ENCODE results near the gene NINL.
"Not testable (repeated sequence)": the region's sequence is repeated elsewhere in the genome, so short reads cannot be mapped to it uniquely, and the experiment has no call there.

NINL gene

DNA sequence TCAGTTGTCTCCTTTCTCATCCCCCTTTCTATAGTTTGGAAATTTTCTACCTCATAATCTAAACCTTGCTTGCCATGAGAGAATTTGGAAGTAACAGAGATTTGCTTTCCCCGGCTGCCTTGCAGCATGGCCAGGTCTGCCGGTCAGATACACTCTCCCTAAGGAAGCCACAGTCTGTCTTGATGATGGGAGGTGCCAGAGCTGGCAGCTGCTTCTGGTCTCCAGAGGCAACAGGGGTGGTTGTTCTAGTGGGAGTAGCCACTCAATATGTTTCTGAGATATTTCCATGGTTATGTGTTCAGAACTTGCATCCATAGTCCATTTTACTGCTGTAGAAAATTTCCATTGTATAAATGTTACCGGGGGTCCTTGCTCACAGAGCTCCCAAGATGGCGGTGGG, 5.4 kb upstream of the NINL start:
- H3K36me3 ChIP-seq (ENCODE audit: control insufficient read depth, insufficient read depth, low read length); H3K9me3 ChIP-seq (ENCODE audit: control insufficient read depth, low read length); H3K4me1 ChIP-seq (ENCODE audit: control insufficient read depth, insufficient read depth, low read length, poor library complexity, severe bottlenecking); H3K4me3 ChIP-seq (ENCODE audit: extremely low read depth, insufficient read depth, low read length, poor library complexity, severe bottlenecking); H3K27ac ChIP-seq (ENCODE audit: low read depth, low read length, severe bottlenecking): not testable (repeated sequence)
- 92 to 100% methylated on average over 3 to 4 of the region's 4 CpGs for WGBS, 2 experiments (ENCODE audit: insufficient coverage in 2 of 2)

DNA sequence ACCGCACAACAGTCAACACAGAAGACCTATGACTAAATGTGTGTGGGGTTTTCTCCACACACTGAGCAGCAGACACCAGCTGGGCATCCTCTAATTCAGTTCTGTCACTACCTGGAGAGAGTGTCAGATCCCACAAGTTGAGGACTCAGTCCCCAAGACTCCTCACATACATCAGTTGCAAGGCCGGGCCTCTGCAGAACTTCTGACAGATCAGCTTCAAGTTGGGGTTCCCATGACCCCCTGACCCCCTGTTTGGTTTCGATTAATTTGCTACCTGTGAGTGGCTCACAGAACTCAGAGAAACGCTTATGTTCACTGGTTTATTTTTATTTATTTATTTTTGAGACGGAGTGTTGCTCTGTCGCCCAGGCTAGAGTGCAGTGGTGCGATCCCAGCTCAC, 3.2 kb upstream of the NINL start:
- no peaks in the 10 kb centered on the region for H3K9me3 ChIP-seq (ENCODE audit: control insufficient read depth, low read length)
- no peak overlapping the region for H3K27ac ChIP-seq (ENCODE audit: low read depth, low read length, severe bottlenecking)
- no peak overlapping the region for H3K4me3 ChIP-seq (ENCODE audit: extremely low read depth, insufficient read depth, low read length, poor library complexity, severe bottlenecking)
- H3K4me1 ChIP-seq (ENCODE audit: control insufficient read depth, insufficient read depth, low read length, poor library complexity, severe bottlenecking), result no peaks in the 10 kb centered on the region
- H3K36me3 ChIP-seq (ENCODE audit: control insufficient read depth, insufficient read depth, low read length), result no peaks in the 10 kb centered on the region
- 85 to 89% methylated on average over 6 of the region's 7 CpGs for WGBS, 2 experiments (ENCODE audit: insufficient coverage in 2 of 2)

- Histone ChIP-seq H3K36me3 (ENCODE audit: control insufficient read depth, insufficient read depth, low read length) (no peaks in the 10 kb centered on the region), H3K27ac (ENCODE audit: low read depth, low read length, severe bottlenecking) (no peak overlapping the region), H3K4me1 (ENCODE audit: control insufficient read depth, insufficient read depth, low read length, poor library complexity, severe bottlenecking) (no peaks in the 10 kb centered on the region), H3K4me3 (ENCODE audit: extremely low read depth, insufficient read depth, low read length, poor library complexity, severe bottlenecking) (no peak overlapping the region), H3K9me3 (ENCODE audit: control insufficient read depth, low read length) (no peaks in the 10 kb centered on the region)
- WGBS, 2 experiments (ENCODE audit: insufficient coverage in 2 of 2), result 87 to 88% methylated on average over 5 of the region's 5 CpGs
Measured at GRCh38 chr20:25587536-25587935, 2.2 kb upstream of the NINL start.

DNA sequence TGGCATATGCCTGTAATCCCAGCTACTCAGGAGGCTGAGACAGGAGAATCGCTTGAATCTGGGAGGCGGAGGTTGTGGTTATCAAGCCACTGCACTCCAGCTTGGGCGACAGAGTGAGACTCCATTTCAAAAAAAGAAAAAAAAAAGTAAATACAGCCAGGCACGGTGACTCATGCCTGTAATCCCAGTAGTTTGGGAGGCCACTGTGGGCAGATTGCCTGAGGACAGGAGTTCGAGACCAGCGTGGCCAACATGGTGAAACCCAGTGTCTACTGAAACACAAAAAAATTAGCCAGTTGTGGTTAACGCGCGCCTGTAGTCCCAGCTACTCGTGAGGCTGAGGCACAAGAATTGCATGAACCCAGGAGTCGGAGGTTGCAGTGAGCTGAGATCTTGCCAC, 1.5 kb upstream of the NINL start:
- WGBS, 2 experiments (ENCODE audit: insufficient coverage in 2 of 2), result 94 to 95% methylated on average over 8 to 9 of the region's 11 CpGs
- Histone ChIP-seq H3K27ac (ENCODE audit: low read depth, low read length, severe bottlenecking) (no peak overlapping the region), H3K4me3 (ENCODE audit: extremely low read depth, insufficient read depth, low read length, poor library complexity, severe bottlenecking) (no peak overlapping the region), H3K4me1 (ENCODE audit: control insufficient read depth, insufficient read depth, low read length, poor library complexity, severe bottlenecking) (no peaks in the 10 kb centered on the region), H3K36me3 (ENCODE audit: control insufficient read depth, insufficient read depth, low read length) (no peaks in the 10 kb centered on the region), H3K9me3 (ENCODE audit: control insufficient read depth, low read length) (no peaks in the 10 kb centered on the region)

DNA sequence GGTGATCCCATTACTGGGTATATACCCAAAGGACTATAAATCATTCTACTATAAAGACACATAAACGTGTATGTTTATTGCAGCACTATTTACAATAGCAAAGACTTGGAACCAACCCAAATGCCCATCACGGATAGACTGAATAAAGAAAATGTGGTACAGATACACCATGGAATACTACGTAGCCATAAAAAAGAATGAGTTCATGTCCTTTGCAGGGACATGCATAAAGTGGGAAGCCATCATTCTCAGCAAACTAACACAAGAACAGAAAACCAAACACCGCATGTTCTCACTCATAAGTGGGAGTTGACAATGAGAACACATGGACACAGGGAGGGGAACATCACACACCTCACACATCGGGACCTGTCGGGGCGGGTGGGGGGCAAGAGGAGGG, 1.7 kb downstream of the NINL start:
- not testable (repeated sequence) for H3K4me1 ChIP-seq (ENCODE audit: control insufficient read depth, insufficient read depth, low read length, poor library complexity, severe bottlenecking); H3K9me3 ChIP-seq (ENCODE audit: control insufficient read depth, low read length); H3K27ac ChIP-seq (ENCODE audit: low read depth, low read length, severe bottlenecking)
- Histone ChIP-seq H3K36me3 (ENCODE audit: control insufficient read depth, insufficient read depth, low read length) (peaks cover 28% of the 10 kb centered on the region), H3K4me3 (ENCODE audit: extremely low read depth, insufficient read depth, low read length, poor library complexity, severe bottlenecking) (peak overlapping the region; percentile 70)
- 86 to 90% methylated on average over 2 to 3 of the region's 7 CpGs for WGBS, 2 experiments (ENCODE audit: insufficient coverage in 2 of 2)

DNA sequence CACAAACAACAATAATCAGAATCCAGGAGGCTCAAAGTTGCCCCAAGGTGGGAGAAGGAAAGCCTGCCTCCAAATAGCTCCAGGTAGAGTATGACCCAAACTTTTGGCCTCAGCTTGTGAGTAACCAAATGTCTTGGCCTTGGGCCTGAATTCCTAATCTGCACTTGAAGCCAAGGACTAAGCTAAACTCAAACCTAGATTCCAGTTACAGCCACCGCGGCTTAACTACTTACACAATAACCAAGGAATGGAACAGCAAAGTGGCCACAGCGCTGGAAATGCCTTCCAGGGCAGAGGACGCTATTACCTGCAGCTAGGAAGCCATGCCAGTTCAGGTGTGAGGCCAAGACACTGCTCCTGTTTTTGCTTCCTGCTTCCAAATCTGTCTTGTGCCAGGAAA, 4.6 kb downstream of the NINL start:
- 70 to 88% methylated on average over 2 to 4 of the region's 4 CpGs for WGBS, 2 experiments (ENCODE audit: insufficient coverage in 2 of 2)
- H3K4me3 ChIP-seq (ENCODE audit: extremely low read depth, insufficient read depth, low read length, poor library complexity, severe bottlenecking), result no peak overlapping the region
- peaks cover 48% of the 10 kb centered on the region for H3K36me3 ChIP-seq (ENCODE audit: control insufficient read depth, insufficient read depth, low read length)

GRCh38 chr20:25579081-25579770, 6.1 kb downstream of the NINL start:
- H3K9me3 ChIP-seq (ENCODE audit: control insufficient read depth, low read length), result no peaks in the 10 kb centered on the region
- peaks cover 50% of the 10 kb centered on the region for H3K36me3 ChIP-seq (ENCODE audit: control insufficient read depth, insufficient read depth, low read length)
- WGBS, 2 experiments (ENCODE audit: insufficient coverage in 2 of 2), result 61 to 68% methylated on average over 5 to 9 of the region's 11 CpGs
- no peak overlapping the region for H3K27ac ChIP-seq (ENCODE audit: low read depth, low read length, severe bottlenecking)
- H3K4me3 ChIP-seq (ENCODE audit: extremely low read depth, insufficient read depth, low read length, poor library complexity, severe bottlenecking), result no peak overlapping the region
- H3K4me1 ChIP-seq (ENCODE audit: control insufficient read depth, insufficient read depth, low read length, poor library complexity, severe bottlenecking), result peaks cover 6% of the 10 kb centered on the region

More for the DNA sequence above, 4.6 kb downstream of the NINL start:
- Histone ChIP-seq H3K27ac (ENCODE audit: low read depth, low read length, severe bottlenecking) (no peak overlapping the region), H3K9me3 (ENCODE audit: control insufficient read depth, low read length) (no peaks in the 10 kb centered on the region), H3K4me1 (ENCODE audit: control insufficient read depth, insufficient read depth, low read length, poor library complexity, severe bottlenecking) (peaks cover 6% of the 10 kb centered on the region)

- Histone ChIP-seq H3K9me3 (ENCODE audit: control insufficient read depth, low read length) (no peaks in the 10 kb centered on the region), H3K36me3 (ENCODE audit: control insufficient read depth, insufficient read depth, low read length) (peaks cover 58% of the 10 kb centered on the region), H3K4me1 (ENCODE audit: control insufficient read depth, insufficient read depth, low read length, poor library complexity, severe bottlenecking) (peaks cover 6% of the 10 kb centered on the region), H3K27ac (ENCODE audit: low read depth, low read length, severe bottlenecking) (no peak overlapping the region), H3K4me3 (ENCODE audit: extremely low read depth, insufficient read depth, low read length, poor library complexity, severe bottlenecking) (no peak overlapping the region)
- WGBS, 2 experiments (ENCODE audit: insufficient coverage in 2 of 2), result 91 to 95% methylated on average over 14 to 15 of the region's 16 CpGs
Measured at GRCh38 chr20:25576783-25577530, 8.4 kb downstream of the NINL start.

- peaks cover 51% of the 10 kb centered on the region for H3K36me3 ChIP-seq (ENCODE audit: control insufficient read depth, insufficient read depth, low read length)
- WGBS, 2 experiments (ENCODE audit: insufficient coverage in 2 of 2), result 100% methylated on average over 2 to 3 of the region's 3 CpGs
Measured at GRCh38 chr20:25574411-25574810, 10.9 kb downstream of the NINL start.

GRCh38 chr20:25573288-25574251, 11.8 kb downstream of the NINL start:
- H3K27ac ChIP-seq (ENCODE audit: low read depth, low read length, severe bottlenecking), result no peak overlapping the region
- H3K36me3 ChIP-seq (ENCODE audit: control insufficient read depth, insufficient read depth, low read length), result peaks cover 49% of the 10 kb centered on the region
- H3K9me3 ChIP-seq (ENCODE audit: control insufficient read depth, low read length), result no peaks in the 10 kb centered on the region
- 100% methylated on average over 1 to 2 of the region's 6 CpGs for WGBS, 2 experiments (ENCODE audit: insufficient coverage in 2 of 2)
- H3K4me1 ChIP-seq (ENCODE audit: control insufficient read depth, insufficient read depth, low read length, poor library complexity, severe bottlenecking), result no peaks in the 10 kb centered on the region
- no peak overlapping the region for H3K4me3 ChIP-seq (ENCODE audit: extremely low read depth, insufficient read depth, low read length, poor library complexity, severe bottlenecking)

More at GRCh38 chr20:25574411-25574810, 10.9 kb downstream of the NINL start:
- H3K4me3 ChIP-seq (ENCODE audit: extremely low read depth, insufficient read depth, low read length, poor library complexity, severe bottlenecking), result no peak overlapping the region
- H3K27ac ChIP-seq (ENCODE audit: low read depth, low read length, severe bottlenecking), result no peak overlapping the region
- no peaks in the 10 kb centered on the region for H3K9me3 ChIP-seq (ENCODE audit: control insufficient read depth, low read length)
- H3K4me1 ChIP-seq (ENCODE audit: control insufficient read depth, insufficient read depth, low read length, poor library complexity, severe bottlenecking), result peaks cover 3% of the 10 kb centered on the region

Measured in mesodermal cell (in vitro differentiated cells).